Hematopoietic multipotent progenitor cell treated with erythropoietin and hydrocortisone succinate and interleukin-3 and kit ligand, for 6 days (in vitro differentiated cells): ENCODE measurements around the gene PWWP2B.

Experiments
- DNase-seq: peaks from one replicate; pipeline ENCODE4 v3.0.0-alpha.2; 2015

PWWP2B gene

GRCh38 chr10:132395704-132396493, 1.1 kb upstream of the PWWP2B start:
- DNase-seq = no peak

- DNase-seq = peak; percentile 67
Measured at GRCh38 chr10:132396494-132397035, 435 bp upstream of the PWWP2B start.

DNA sequence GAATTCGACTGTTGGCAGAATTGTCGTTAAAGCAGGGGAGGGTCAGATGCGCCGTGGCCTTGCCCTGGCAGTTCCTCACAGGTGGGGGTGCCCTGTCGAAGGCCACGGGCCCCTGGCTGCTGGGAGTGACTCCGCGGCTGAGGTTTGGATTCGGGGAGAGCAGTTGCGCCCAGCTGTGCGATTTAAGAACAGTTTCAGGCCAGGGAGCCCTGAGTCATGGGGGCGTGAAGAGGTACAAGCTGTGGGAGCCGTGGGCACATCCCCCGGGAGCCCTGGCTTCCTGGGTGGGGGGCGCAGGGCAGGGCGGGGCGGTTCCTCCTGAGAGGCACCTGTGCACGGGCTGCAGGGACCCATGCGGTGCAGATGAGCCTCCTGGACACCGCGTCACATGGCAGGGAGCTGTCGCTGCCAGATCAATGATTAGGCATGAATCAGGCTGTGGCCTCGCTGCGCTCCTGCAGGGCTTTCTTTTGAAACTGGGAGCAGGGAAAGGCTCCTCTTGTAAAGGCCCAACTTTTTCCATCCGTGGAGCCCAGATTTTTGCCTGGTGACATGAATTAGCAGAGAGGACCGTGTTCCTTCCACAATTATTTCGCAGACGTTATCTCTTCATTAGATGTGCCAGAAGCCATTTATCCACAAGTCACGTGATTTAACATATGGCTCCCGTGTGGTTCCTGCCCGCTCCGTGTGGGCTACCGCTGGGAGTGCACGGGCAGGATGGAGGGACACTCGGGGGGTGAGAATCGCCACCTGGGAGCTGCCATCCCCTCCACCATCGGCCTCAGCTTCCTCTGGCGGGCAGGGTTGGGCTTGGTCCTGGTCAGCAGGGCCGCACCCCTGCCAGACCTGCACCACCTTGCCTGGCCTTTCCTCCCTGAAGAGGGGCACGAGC, 918 bp downstream of the PWWP2B start:
- DNase-seq = peak; percentile 61

- no peak for DNase-seq
Measured at GRCh38 chr10:132398566-132398991, 1.6 kb downstream of the PWWP2B start.

DNA sequence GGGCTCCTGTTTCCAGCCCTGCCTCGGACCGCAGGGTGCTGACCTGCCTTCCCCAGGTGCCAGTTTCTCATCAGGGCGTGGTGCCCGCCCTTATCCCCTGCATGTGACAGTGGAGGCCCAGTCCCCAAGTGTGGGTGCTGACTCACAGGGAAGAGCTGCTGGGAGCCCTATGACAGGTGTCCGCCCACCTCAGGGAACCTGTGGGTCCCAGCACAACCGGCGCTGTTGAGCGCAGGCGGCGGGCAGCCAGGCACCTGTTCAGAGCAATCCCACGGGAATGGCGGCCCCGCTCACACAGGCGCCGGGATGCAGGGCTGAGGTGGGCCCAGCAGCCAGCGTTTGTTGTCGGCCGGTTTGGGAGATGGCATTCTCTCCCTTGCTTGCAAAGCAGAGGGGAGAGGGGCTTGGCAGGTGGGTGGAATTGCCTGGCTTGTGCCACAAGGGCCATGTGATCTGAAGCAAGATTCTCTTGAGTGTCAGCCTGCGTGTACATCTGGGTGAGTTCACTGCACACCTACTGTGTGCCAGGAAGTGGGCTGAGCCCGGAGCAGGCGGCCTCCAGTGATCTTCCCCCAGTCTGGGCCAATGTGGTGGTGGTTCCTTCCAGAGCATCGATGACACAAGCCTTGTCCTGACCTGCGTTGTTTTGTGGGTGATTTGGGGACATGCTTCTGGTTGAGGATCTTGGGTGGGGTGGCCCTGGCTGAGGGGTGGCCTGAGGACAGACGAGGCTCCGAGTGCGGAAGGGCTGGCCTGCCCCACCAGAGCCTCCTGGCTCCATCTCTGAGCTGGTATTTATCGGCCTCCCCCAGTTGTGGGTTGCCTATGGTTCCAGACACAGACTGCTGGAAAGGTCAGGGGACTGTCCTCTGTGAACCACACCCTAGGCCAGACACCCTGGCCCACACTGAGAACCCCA, 2.4 kb downstream of the PWWP2B start:
- no peak for DNase-seq

- no peak for DNase-seq
Measured at GRCh38 chr10:132400041-132400546, 3.1 kb downstream of the PWWP2B start.

DNA sequence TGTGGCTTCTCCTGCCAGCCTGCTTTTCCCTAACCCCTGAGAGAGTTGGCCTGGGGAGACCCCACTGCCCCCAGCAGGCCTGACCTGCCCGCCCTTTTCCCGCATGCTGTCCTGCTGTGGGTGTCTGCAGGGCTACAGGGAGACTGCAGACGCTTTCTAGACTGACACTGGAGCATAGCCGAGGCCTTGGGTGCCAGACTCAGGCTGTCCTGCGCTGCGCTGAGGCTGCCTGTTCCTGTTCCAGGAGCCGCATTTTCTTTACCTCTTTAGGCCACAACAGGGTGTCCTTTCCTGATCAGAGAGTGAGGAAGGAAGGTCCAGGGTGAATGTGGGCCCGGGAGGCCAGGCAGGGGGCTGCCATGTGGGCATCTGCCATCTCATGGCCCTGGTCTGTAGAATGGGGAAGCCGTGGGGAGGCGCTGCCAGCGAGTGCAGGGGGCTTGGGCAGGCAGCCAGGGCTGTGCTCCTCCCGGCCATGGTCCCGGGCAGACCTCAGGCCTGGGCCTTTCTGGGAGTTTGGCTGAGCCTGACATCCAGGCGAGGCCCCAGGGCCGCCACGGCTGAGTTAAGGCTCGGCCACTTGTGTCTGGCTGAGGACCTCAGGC, 3.6 kb downstream of the PWWP2B start:
- DNase-seq = peak; percentile 53

- DNase-seq = no peak
Measured at GRCh38 chr10:132401401-132402118, 4.6 kb downstream of the PWWP2B start.

- DNase-seq = no peak
Measured at GRCh38 chr10:132402781-132403241, 5.8 kb downstream of the PWWP2B start.

- no peak for DNase-seq
Measured at GRCh38 chr10:132403511-132404168, 6.6 kb downstream of the PWWP2B start.

- no peak for DNase-seq
Measured at GRCh38 chr10:132404169-132404880, 7.3 kb downstream of the PWWP2B start.

- DNase-seq = no peak
Measured at GRCh38 chr10:132404911-132405462, 8.0 kb downstream of the PWWP2B start.

DNA sequence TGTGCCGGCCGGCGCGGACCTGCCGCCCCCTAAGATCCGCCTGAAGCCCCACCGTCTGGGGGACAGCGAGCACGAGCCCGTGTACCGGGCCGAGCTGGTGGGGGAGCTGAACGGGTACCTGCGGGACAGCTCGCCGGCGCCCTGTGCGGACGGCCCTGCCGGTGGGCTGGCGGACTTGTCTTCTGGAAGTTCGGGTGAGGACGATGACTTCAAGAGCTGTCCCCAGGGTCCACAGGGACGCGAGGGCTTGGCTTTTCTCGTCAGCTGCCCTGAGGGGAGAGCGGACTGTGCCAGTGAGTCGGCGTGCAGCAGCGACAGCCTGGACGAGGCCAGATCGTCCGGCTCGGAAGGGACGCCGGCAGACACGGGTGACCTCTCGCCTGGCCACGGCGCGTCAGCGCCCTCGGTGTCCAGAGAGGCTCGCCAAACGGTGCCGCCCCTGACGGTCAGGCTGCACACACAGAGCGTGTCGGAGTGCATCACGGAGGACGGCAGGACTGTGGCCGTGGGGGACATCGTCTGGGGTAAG, 8.5 kb downstream of the PWWP2B start:
- DNase-seq = no peak

GRCh38 chr10:132406181-132406580, 9.2 kb downstream of the PWWP2B start:
- DNase-seq = no peak

DNA sequence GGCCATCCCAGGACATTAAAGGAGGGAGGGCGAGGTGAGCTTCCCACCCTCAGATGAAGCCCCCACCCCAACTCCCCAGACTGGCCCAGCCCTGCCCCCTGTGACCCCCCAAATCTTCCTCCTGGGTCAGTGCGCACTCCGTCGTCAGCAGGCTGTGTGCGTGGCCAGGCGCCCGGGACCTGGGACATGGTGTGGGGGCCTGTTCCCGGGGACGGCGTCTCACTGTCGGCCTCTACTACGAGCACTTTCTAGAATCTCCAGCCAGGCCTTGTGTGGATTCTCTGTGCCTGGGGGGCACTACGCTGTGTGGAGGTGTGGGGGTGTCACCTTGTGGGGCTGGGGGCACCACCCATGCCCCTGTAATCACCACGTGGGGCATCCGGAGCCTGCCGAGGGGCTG, 9.8 kb downstream of the PWWP2B start:
- no peak for DNase-seq

- no peak for DNase-seq
Measured at GRCh38 chr10:132407243-132407746, 10.3 kb downstream of the PWWP2B start.

- peak; percentile 54 for DNase-seq
Measured at GRCh38 chr10:132407846-132408278, 10.9 kb downstream of the PWWP2B start.

DNA sequence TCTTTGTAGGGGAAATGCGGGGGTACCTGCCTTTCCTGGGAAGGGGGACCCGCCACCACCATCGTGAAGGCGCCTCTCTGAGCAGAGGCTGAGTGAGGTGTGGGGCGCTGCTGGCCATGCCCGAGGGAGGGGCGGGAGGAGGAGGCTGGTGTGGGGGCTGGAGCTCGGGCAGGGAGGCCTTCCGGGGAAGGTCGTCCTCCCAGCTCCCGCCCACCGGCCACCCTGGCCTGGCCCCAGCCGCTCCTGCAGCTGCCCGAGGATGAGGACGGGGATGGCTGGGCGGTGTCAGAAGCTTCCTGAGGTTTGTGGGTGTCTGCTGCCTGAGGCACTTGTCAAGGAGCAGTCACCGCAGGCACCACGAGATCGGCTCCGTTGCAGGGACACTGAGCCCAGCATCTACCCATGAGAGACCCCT, 11.4 kb downstream of the PWWP2B start:
- DNase-seq = peak; percentile 57
